SW 1271 (cell line): ENCODE measurements around the gene IL6R.
"Not testable (repeated sequence)": the region's sequence is repeated elsewhere in the genome, so short reads cannot be mapped to it uniquely, and the experiment has no call there.

Source experiments
- DNase-seq, 2 experiments: peaks; one replicate each; lab custom pipeline; 2025; lab: John Stamatoyannopoulos, UW

IL6R gene

DNA sequence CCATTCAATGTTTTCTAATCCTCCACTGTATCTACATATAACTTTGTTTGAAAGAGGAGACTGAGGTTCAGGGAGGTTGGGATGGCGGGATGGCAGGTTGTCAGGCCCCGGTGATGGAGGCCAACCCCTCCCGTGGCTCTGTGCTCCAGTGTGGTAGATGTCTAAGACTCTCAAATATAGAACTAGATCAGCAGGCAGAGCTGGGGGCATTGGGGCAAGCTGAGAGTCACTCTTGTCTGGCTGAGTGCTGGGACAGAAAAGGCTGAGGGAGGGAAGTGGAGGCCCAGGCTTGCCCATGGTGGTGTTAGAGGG lies 1.7 kb downstream of the IL6R start:
- DNase-seq, result no peak

DNA sequence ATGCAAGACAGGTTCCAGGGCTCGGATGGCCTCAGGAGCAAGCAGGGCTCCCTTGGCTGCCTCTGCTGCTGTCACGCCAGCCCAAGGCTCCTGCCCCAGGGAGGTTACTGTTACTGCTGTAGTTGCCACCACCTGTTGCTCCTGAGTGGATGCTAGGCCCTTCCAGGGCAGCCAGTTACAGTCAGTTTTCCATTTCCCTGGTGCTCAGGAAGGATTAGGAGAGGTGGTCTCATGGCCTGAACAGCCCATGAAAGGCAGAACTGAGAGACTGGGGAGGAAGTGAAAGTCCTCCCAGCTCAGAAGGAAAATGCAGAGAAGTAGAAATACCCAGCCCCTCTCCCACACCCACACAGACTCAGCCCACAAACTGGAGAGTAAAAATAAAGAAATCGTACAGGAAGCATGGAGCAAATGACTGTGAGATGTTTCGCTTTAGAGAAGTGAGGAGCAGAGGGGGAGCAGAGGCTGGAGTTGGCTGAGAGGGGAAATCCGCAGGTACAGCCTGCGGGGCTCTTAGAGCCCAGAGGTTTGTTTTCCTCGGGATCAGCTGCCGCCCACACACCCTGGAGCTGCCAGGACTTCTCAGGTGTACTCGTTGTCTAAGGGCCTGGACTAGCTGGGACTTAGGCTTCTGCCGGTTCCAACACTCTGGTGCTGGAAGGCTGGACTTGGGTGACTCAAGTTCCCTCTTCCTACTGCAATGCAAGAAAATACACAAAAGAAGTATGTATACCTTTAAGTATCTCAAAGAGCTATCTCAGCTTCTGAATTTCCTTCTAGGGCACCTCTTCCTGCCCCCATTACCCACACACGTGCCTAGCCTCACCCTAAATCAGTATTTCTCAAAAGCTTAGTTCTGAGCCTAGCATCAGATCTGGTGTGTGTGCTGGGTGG lies 2.3 kb downstream of the IL6R start:
- no peak for DNase-seq

DNA sequence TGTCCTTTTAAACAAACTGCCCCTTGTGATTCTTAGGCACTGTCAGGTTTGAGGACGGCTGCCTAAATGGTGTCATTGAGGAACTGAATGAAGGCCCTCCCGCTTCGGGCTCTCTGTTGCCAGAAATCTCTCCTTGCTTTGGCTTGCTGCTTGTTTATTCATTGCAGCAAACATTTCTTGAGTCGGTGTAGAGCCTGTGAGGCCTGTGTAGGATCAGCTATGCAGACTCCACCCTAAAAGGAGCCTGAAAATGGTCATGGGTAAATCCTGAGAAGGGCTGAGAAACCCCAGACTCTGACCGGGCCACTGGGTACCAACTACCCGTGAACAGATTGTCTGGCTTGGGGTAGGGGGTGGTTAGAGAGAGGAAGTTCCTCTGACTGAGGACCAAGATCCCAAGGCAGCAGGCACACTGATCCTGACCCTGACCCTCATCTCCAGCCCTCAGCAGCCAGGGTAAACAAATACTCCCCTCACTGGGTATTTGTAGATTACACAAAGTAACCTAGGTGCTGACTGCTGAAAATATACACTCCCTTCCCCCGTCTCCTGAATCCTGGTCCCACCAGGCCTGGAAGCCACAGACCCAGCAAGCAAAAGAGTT lies 3.1 kb downstream of the IL6R start:
- DNase-seq, result no peak

DNA sequence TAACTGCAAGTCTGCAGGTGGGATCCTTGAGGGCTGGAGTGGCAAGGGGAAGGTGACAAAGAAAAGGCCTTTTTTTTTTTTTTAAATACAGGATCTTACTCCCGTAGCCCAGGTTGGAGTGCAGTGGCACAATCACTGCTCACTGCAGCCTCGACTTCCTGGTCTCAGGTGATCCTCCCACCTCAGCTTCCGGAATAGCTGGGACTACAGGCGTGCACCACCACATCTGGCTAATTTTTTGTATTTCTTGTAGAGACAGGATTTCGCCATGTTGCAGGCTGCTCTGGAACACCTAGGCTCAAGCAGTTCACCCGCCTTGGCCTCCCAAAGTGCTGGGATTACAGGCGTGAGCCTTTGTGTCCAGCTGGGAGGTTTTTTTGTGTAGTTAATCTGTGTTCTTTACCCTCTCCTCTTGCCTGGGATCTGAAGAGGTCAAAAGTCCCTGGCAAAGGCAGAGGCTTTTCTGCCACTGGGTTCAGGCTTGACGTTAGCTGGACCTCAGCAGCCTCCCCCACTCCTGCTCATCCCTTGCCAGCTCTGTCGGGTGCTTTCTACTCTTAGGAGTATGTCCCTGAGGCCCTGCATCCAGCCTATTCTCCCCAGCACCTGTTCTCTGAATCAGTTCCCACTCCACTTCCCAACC lies 5.2 kb downstream of the IL6R start:
- no peak for DNase-seq

DNA sequence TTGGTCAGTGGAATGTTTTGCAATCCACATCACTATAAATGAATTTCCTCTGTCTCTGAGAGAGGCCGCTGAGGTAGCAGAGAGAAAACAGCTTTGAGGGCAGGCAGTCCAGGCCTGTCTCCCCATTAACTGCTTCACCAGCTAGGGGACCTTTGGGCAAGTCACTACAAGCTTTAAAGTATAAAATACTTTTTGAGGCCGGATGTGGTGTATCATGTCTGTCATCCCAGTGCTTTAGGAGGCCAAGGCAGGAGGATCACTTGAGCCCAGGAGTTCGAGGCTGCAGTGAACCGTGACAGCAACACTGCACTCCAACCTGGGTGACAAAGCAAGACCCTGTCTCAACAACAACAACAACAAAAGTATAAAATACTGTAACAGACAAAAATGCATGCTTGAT lies 6.4 kb downstream of the IL6R start:
- no peak for DNase-seq

DNA sequence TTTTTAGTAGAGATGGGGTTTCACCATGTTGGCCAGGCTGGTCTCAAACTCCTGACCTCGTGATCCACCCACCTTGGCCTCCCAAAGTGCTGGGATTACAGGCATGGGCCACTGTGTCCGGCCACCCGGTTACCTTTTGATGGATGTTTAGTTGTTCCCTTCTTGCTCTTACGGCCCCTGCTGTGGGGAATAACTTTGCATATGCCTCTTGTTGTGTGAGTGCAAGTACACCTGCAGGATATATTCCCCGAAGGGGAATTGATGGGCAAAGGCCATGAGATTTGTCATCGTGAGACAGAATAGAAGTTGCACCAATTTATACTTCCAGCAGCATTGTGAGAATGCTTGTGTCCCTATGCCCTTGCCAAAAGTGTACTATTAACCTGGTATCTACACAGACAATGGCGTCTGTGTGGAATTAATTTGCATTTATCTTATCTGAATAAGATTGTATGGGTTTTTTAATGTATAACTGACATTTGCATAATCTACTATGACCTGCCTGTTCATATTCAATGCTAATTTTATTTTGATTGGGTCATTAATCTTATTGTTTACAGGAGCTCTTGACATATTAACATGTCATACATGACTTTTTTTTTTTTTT lies 8.1 kb downstream of the IL6R start:
- no peak for DNase-seq

DNA sequence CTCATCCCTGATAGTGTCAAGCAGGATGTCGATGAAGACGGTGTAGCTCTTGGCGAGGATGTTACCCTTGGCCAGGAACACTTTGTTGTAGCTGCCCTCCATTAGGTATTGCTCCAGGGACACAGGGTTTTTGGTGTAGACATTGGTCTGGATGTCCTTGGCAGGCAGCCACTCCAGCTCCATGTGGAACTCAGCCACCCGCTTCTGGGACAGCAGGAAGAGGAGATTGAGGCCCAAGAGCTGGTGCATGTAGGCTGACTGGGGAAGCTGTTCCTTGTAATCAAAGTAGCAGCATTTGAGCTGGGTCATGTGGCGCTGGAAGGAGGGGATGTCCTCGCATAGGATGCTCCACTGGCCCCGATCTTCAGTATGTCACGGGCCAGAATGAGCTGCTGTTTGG lies 9.5 kb downstream of the IL6R start:
- DNase-seq, result no peak

DNA sequence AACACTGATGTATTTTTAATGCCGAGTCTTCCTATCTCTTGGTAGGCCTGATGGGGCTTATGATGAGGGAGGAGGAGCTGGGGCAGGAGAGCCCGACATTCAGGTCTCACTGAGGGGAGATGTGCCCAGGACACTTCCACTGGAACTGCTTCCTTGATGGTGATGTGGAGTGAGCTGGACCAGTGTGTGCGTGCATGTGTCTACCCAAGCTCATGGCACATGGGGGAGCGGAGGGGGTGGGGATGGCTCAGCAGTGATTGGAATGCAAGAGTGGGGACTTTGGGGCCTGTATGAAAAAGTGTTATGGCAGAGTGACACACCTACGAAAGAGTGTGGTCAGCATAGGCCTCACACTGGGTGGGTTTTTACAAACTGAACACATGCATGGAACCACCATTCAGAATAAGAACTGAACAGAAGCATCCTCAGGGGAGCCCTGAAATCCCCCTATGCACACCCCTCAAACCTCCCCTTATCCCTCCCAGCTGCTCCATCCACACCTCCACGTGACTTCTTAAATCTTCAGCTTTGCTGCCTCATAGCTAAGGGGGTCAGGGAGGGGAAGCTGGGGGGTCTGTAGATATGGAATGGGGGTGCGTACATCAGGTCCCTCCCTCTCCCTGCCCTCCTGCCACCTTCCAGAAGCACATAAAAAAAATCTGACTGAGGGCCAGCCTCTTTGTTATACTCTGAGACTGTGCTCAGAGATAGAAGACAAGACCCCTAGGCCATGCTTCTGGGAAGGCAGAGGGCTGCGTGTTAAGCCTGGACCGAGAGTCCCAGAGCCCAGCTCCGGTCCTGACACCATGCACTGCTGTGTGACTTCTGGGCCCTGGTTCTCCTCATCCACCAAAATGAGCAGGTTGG lies 11.6 kb downstream of the IL6R start:
- DNase-seq, result no peak

DNA sequence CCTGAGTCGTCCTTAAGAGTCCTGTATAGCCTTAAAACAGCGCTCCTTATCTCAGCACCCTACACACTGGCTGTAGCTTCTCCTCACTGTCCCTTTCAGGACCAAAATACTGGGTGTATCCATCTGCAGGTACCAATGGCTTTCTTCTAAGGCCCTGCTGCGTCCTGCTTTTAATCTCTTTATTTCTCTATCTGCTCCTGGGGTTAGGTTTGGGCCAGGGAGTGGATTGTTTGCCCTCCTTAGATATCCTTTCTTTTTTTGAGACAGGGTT lies 12.1 kb downstream of the IL6R start:
- no peak for DNase-seq

DNA sequence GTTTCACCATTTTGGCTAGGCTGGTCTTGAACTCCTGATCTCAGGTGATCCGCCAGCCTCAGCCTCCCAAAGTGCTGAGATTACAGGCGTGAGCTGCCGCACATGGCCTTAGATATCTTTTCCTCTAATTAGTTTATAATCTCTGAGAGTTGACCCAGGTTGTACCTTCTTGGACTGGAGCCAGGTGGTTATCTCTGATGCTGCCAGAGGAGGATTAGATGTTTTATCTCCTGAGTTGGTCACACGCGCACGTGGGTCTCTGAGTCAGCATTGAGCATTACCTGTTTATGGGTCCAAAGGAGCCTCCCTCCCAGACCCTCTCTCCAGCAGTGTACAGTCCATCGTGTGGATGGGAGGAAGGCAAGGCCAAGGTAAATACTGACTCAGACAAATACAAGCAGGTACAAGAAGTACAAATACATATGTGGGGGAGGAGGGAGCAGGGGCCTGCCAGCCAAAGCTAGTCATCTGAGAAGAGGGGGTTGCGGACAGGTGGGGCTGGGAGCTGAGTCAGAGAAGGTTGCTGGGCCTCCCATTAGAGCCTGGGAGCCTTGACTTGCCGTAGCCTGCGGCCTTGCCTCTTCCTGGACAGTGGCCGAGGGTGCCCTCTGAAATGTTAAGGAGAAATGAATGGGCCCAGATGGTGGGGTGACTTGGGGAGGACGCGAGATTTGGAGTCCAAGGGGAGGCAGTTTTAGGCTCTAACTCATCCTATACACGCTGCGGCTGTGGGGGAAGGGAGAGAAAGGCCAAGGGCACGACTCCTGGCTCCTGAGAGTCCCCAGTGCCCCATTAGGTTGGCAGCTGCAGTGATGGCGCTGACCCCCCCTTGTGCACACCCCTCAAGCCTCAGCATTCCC lies 13.1 kb downstream of the IL6R start:
- no peak for DNase-seq

DNA sequence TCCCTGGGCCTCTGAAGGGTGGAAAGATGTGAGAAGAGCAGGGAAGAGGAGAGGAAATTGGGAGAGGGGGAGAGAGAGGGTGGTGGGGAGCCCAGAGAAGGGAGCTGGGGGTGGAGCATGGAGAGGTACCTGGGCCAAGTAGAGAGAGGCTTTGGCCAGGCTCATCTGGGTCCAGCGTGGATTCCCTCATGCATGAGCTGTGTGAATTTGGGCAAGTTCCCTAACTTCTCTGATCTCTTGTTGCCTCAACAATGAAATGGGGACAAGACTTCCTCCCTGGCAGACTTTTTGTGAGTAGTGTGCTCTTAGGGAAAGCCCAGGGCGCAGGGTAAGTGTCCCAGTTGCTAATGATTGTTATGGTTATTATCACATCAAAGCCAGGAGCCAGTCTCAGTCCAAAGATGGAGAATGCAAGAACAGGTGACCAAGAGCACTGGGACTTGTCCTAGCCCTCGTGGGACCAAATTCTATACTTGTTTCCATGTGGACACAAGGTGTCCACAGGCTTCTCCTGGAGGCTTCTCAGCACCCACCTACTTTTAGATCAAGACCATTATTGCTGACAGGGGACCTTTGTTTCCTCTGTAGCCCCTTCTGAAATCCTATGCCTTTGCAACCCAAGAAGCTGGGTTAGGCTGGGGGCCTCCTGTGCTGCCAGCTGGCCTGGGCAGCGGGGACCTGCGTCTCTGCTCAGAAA lies 13.9 kb downstream of the IL6R start:
- no peak for DNase-seq

DNA sequence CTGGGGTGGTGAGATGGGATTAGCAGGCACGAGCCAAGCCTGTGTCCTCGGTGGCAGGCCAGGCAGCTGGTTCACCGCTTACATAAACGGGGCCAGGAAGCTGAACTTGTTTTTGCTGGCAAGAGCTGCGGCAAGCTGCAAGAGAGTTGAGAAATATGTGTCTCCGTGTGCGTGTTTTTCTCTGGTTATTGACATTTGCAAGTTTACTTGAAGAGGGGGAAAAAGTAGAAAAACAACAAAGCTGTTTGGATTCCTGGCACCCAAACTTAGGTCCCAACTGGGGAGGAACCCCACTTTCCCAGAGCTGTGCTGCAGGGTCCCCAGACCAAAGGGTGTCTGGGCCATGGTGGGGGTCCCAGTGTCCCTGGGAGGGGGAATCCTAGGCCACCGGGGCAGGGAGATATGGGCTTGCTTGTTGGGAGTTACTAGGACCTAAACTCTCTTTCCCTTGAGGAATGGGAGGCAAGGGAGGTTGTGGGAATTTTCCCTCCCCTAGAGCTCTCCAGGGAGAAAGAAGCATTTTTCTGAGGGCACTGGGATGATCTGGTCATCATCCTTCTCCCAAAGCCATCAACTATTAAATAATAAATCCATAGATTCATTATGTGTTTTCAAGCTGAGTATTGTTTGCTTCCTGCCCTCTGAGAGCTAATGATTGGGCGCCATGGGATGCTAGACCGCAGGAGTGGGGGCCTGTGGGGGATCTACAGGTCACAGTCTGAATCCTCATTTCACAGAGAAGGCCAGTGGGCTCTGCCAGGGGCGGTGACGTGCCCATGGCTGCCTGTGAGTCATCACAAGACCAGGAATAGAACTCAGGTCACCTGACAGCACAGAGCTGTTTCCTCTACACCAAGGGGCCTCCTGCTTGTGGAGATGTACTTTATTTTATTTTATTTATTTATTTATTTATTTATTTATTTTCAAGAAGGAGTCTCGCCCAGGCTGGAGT lies 14.8 kb downstream of the IL6R start:
- DNase-seq, result no peak

DNA sequence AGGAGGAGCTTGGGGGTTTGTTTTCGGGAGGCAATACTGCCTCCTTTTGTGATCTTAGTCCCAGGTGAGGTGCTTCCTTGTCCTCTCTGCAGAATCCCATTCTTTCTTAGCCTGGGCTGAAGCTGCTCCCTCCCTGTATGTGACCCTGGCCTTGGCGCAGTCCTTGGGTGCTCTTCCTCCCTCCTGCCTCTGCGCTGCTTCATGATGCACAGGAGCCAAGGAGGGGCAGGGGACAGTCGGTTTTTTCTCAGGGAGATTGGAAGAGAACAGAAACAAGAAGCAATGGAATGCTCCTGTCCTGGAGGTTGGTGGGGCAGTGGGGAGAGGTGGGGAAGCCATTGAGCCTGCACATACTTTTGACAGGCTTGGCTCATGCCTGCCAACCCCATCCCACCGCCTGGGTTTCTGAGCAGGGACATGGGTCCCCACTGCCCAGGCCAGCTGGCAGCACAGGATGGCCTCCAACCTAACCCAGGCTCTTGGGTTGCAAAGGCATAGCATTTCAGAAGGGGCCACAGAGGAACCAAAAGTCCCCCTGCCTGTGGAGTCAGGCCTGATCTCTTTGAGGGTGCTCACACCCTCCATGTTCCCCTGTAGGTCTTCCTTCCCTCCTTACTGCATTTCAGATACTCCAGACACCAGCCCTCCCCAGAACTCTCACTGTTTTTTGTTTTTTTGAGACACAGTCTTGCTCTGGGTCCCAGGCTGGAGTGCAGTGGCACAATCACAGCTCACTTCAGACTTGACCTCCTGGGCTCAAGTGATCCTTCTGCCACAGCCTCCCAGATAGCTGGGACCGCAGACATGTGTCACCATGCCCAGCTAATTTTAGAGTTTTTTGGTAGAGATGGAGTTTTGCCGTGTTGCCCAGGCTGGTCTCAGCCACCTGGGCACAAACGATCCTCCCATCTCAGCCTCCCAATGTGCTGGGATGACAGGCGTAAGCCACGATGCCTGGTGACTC lies 16.1 kb downstream of the IL6R start:
- no peak for DNase-seq

DNA sequence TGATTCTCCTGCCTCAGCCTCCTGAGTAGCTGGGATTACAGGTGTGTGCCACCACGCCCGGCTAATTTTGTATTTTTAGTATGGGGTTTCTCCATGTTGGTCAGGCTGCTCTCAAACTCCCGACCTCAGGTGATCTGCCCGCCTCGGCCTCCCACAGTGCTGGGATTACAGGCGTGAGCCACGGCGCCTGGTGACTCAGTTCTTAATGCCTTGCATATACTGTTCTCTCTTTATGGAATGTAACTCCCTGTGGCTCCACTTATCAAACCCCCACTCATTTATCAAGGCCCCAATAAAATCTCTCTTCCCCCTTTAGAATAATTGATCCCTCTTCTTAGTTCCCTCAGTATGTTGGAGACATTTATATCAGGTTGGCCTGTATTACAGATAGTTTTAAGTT lies 16.9 kb downstream of the IL6R start:
- DNase-seq, result not testable (repeated sequence)

DNA sequence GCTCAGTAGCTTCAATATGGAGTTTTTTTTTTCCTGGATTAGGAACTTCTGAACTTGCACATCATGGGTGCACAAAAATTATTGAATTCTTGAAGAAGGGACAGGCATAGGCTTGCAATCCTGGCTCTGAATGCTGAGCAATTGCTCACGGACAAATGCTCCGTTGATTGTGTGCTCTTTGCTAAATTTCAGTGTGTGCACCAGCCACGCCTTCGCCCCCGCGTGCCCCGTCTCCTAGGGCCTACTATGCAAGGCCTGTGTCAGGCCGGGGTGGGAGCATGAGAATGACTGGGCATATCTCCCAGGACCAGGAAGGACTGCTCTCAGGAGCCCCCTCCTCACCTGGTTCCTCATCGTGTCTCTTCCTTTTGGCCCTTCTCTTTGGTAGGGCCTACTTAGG lies 17.4 kb downstream of the IL6R start:
- DNase-seq, result no peak

DNA sequence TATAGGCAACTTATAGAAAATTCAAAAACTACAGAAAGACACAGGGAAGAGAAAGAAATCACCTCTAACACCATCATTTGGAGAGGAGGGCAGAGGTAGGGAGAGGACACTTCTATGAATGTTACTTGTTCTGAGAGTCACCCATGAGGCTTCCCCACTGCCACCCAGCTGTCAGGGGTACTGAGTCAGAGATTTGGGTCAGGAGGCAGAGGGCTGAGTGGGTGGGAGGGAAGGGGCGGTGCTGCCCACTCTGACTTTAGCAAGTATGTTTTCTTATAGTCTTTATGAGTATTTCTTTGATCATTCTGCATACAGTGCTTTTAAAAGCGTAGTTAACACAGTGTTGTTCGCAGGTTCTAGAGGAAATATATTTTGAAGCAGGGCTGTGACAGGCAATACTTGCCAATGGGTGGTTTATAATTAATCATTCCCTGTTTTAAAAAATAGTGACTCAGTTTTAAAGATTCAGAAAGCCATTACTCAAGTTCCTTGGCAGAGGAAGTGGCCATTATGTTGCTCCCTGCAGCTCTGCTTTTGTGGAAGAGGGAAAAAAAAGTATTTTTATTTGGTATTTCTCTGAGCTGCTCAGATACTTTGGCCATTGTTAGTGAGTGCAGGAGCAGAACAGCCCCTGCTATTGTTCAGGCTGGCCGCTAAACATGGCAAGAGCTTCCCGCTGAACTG lies 18.3 kb downstream of the IL6R start:
- no peak for DNase-seq

DNA sequence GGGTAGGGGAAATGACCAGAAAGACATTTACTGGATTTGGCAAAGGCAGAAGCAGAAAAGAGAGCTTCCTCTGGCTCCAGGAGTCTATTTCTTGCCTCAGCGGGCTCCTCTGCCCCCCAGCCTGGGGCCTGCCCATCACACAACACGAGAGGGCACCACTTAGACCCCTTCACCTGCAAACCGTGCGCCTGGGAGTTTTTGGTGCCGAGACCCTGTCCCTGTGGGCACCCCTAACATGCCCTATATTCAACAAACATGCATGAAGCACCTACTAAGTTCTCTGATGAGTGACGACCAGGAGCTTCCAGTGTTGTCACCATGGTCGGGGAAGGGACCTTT lies 18.8 kb downstream of the IL6R start:
- DNase-seq, result no peak

DNA sequence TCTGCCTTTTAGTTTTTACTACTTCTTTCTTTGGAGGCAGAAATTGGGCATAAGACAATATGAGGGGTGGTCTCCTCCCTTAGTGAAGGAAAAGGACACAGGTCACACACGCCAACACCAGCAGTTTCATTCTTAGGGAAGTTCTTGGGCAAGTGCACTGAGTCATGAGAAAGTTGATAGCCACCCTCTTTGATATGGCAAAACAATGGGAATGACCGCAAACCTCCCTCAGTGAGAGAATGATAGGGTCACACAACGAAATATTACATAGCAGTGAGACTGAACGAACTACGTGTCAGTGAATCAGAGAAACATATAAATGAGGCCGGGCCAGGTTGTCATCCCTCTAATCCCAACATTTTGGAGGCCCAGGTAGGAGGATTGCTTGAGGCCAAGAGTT lies 20.0 kb downstream of the IL6R start:
- DNase-seq, result no peak
